ENCODE results near the gene LDLRAD4. TPM values are rescaled to one million over a fixed set of nuclear protein-coding genes. Genes with fewer than 3 reads are reported as not detected.

LDLRAD4 gene
- total and polyA plus RNA-seq, 12 donors = 3.9 to 64.5 (median 36.0) TPM

- intact Hi-C loops (cut with DNase I) = no loop called here
- peaks cover 0 to 12% of the 10 kb centered on the region in 2 donors for H3K4me1 ChIP-seq (replicated peaks in 1 of 2)
- H3K27ac ChIP-seq = no peak overlapping the region
- TF ChIP-seq CTCF (IDR thresholded peaks at IDR 0.05) (no peak), POLR2A (IDR thresholded peaks at IDR 0.05) (no peak)
- DNase-seq = no peak
- no peaks in the 10 kb centered on the region for H3K9me3 ChIP-seq (replicated peaks in 1 of 3)
- no peaks in the 10 kb centered on the region for H3K27me3 ChIP-seq
- no peak overlapping the region for H3K4me3 ChIP-seq
- no peaks in the 10 kb centered on the region for H3K36me3 ChIP-seq (replicated peaks in 1 of 2)
- 35 to 64% (median 43%) methylated on average over 3 of the region's 3 CpGs for WGBS, 4 donors
Observed at GRCh38 chr18:13556502-13556901, 337.9 kb downstream of the LDLRAD4 start.

GRCh38 chr18:13558124-13558523 lies 339.6 kb downstream of the LDLRAD4 start:
- 12 to 18% (median 13%) methylated on average over 4 to 5 of the region's 5 CpGs for WGBS, 4 donors
- intact Hi-C loops (cut with DNase I) = no loop called here
- peaks cover 0 to 5% of the 10 kb centered on the region in 2 donors for H3K4me1 ChIP-seq (replicated peaks in 1 of 2)
- no peaks in the 10 kb centered on the region for H3K27me3 ChIP-seq
- peak in 2 of 7 donors; percentile 37 to 67 for DNase-seq
- no peak overlapping the region for H3K27ac ChIP-seq
- TF ChIP-seq POLR2A (IDR thresholded peaks at IDR 0.05) = no peak
- peak; percentile 22 to 60 (median 53) for TF ChIP-seq CTCF (IDR thresholded peaks at IDR 0.05)
- H3K9me3 ChIP-seq (replicated peaks in 1 of 3) = no peaks in the 10 kb centered on the region
- H3K36me3 ChIP-seq (replicated peaks in 1 of 2) = no peaks in the 10 kb centered on the region
- H3K4me3 ChIP-seq = no peak overlapping the region

GRCh38 chr18:13558790-13559189 lies 340.2 kb downstream of the LDLRAD4 start:
- 72 to 81% (median 74%) methylated on average over 5 to 6 of the region's 6 CpGs for WGBS, 4 donors
- no peak for TF ChIP-seq POLR2A (IDR thresholded peaks at IDR 0.05)
- no peak for TF ChIP-seq CTCF (IDR thresholded peaks at IDR 0.05)
- Histone ChIP-seq H3K36me3 (replicated peaks in 1 of 2) (no peaks in the 10 kb centered on the region), H3K4me3 (no peak overlapping the region), H3K27me3 (no peaks in the 10 kb centered on the region), H3K27ac (no peak overlapping the region), H3K9me3 (replicated peaks in 1 of 3) (no peaks in the 10 kb centered on the region), H3K4me1 (replicated peaks in 1 of 2) (no peaks in the 10 kb centered on the region)
- intact Hi-C loops (cut with DNase I) = no loop called here
- no peak for DNase-seq

- no peak for DNase-seq
- intact Hi-C loops (cut with DNase I) = loop anchor here in 1 of 2 donors (10.0 kb wide), 1 partner anchor 65 kb away; no protein-coding TSS in a partner anchor
- no peaks in the 10 kb centered on the region for H3K36me3 ChIP-seq (replicated peaks in 1 of 2)
- TF ChIP-seq POLR2A (IDR thresholded peaks at IDR 0.05) (no peak), CTCF (IDR thresholded peaks at IDR 0.05) (no peak)
- H3K4me1 ChIP-seq (replicated peaks in 1 of 2) = peaks cover 0 to 3% of the 10 kb centered on the region in 2 donors
- no peaks in the 10 kb centered on the region for H3K27me3 ChIP-seq
- H3K4me3 ChIP-seq = no peak overlapping the region
- 78 to 89% (median 85%) methylated on average over 4 of the region's 4 CpGs for WGBS, 4 donors
- no peaks in the 10 kb centered on the region for H3K9me3 ChIP-seq (replicated peaks in 1 of 3)
- H3K27ac ChIP-seq = no peak overlapping the region
Observed at GRCh38 chr18:13559754-13560153, 341.2 kb downstream of the LDLRAD4 start.
